HCT116 (cell line): ENCODE measurements around the gene DMWD. TPM values are rescaled to one million over a fixed set of nuclear protein-coding genes. Genes with fewer than 3 reads are reported as not detected.

Source experiments
- ATAC-seq: fragments of 200-7000 bp; cut with Tn5 transposase; 2 replicates; pipeline ENCODE4 v1.9.1; 2020; ENCODE audit warnings: mild to moderate bottlenecking, moderate library complexity
- BruUV-seq: library from RNA; stranded (reverse); fragments of 400-500 nt; replicated peaks from 2 replicates; lab custom pipeline; 2021; lab: Mats Ljungman, UMichigan
- CTCF ChIA-PET: fragments of 300-600 bp; sonication (Branson Sonifier 250); formaldehyde crosslinking; loops from one replicate; lab custom pipeline; 2021; ENCODE audit warnings: antibody characterized with exemption; lab: Charles Lee
- POLR2A ChIA-PET: fragments of 300-600, 350-600 bp; sonication (Branson Sonifier 250); formaldehyde crosslinking; loops from one replicate; lab custom pipeline; 2021; ENCODE audit warnings: antibody characterized with exemption; lab: Charles Lee
- RAD21 ChIA-PET, 2 experiments: fragments of 300-600 bp; sonication (Branson Sonifier 250); formaldehyde crosslinking; loops; one replicate each; lab custom pipeline; 2023; ENCODE audit warnings: low total read pairs in 2 of 2; ENCODE audit not compliant: uncharacterized antibody in 2 of 2, unreplicated experiment in 2 of 2, low non-redundant PET in 1 of 2; lab: Charles Lee
- DNase-seq: peaks from one replicate; pipeline ENCODE4 v3.0.0-alpha.2; 2010; ENCODE audit warnings: low read depth, low spot score
- H2AFZ ChIP-seq: fragments of 200-600 bp; shearing (Covaris generic), sonication (generic); 2 replicates; pipeline ENCODE4 v1.6.1; 2017; ENCODE audit warnings: low read depth, mixed run types, mixed read lengths, antibody characterized with exemption, low read length; ENCODE audit not compliant: poor library complexity, severe bottlenecking
- H3K27ac ChIP-seq: 2 replicates; pipeline ENCODE4 v1.5.1; 2012; ENCODE audit warnings: low read depth, low read length
- H3K27me3 ChIP-seq: fragments of 200-600 bp; sonication (generic); 2 replicates; pipeline ENCODE4 v1.6.1; 2016; ENCODE audit warnings: mixed run types, low read length, mixed read lengths; ENCODE audit not compliant: insufficient read depth
- H3K36me3 ChIP-seq, 2 experiments: fragments of 200-500 bp in 1 of 2; fragments of 200-600 bp in 1 of 2; sonication (Bioruptor generic) in 1 of 2; sonication (generic) in 1 of 2; 2 replicates each; pipeline versions ENCODE4 v1.5.1 to v1.6.1; 2014 to 2016; ENCODE audit warnings: low read length in 2 of 2, inconsistent platforms in 1 of 2, mixed read lengths in 1 of 2, mixed run types in 1 of 2; ENCODE audit not compliant: insufficient read depth in 2 of 2, control insufficient read depth in 1 of 2
- H3K4me1 ChIP-seq, 2 experiments: fragments of 200-600 bp in 1 of 2; sonication (generic) in 1 of 2; 2 replicates each; pipeline versions ENCODE4 v1.5.1 to v1.6.1; 2012 to 2017; ENCODE audit warnings: low read length in 2 of 2, inconsistent platforms in 1 of 2, mild to moderate bottlenecking in 1 of 2, mixed read lengths in 1 of 2, mixed run types in 1 of 2, moderate library complexity in 1 of 2; ENCODE audit not compliant: insufficient read depth in 2 of 2, control insufficient read depth in 1 of 2
- H3K4me2 ChIP-seq: fragments of 200-600 bp; sonication (generic); 2 replicates; pipeline ENCODE4 v1.6.1; 2017; ENCODE audit warnings: mixed run types, low read length, mixed read lengths
- H3K4me3 ChIP-seq, 2 experiments: fragments of 200-600 bp in 1 of 2; sonication (generic) in 1 of 2; replicated peaks in 1 of 2; 2 replicates each; pipeline ENCODE4 v1.5.1; 2011 to 2016; ENCODE audit warnings: low read length in 2 of 2, control low read depth in 1 of 2, low read depth in 1 of 2, mild to moderate bottlenecking in 1 of 2, mixed read lengths in 1 of 2, mixed run types in 1 of 2
- H3K79me2 ChIP-seq: fragments of 200-600 bp; sonication (generic); 2 replicates; pipeline ENCODE4 v1.6.1; 2017; ENCODE audit warnings: mild to moderate bottlenecking, mixed run types, low read length, moderate library complexity, mixed read lengths; ENCODE audit not compliant: insufficient read depth
- H3K9ac ChIP-seq: fragments of 200-600 bp; sonication (generic); 2 replicates; pipeline ENCODE4 v1.6.1; 2016; ENCODE audit warnings: low read length, mixed read lengths
- H3K9me2 ChIP-seq: fragments of 200-600 bp; sonication (generic), shearing (Covaris generic); 2 replicates; pipeline ENCODE4 v1.6.1; 2017; ENCODE audit warnings: mixed run types, mild to moderate bottlenecking, moderate library complexity; ENCODE audit not compliant: insufficient read depth
- H3K9me3 ChIP-seq, 2 experiments: fragments of 200-500 bp in 1 of 2; fragments of 200-600 bp in 1 of 2; sonication (Bioruptor generic) in 1 of 2; sonication (generic) in 1 of 2; 2 replicates each; pipeline ENCODE4 v1.6.1; 2014 to 2017; ENCODE audit warnings: low read length in 2 of 2, mixed read lengths in 2 of 2, inconsistent platforms in 1 of 2, low read depth in 1 of 2, mild to moderate bottlenecking in 1 of 2, mixed run types in 1 of 2, moderate library complexity in 1 of 2; ENCODE audit not compliant: control insufficient read depth in 1 of 2, insufficient read depth in 1 of 2
- H4K20me1 ChIP-seq: fragments of 200-600 bp; sonication (generic), shearing (Covaris generic); 2 replicates; pipeline ENCODE4 v1.6.1; 2017; ENCODE audit warnings: mixed run types, mild to moderate bottlenecking, moderate library complexity; ENCODE audit not compliant: insufficient read depth
- CBX3 ChIP-seq: IDR thresholded peaks from 2 replicates; pipeline ENCODE4 v1.6.1; 2012; ENCODE audit warnings: low read depth
- CTCF ChIP-seq, 3 experiments: fragments of 200-600 bp in 1 of 3; sonication (generic) in 1 of 3; IDR thresholded peaks in 2 of 3; conservative IDR thresholded peaks in 1 of 3; 2 replicates each; pipeline ENCODE4 v1.5.1; 2012 to 2017; ENCODE audit warnings: low read depth in 2 of 3, low read length in 2 of 3, antibody characterized with exemption in 1 of 3, borderline replicate concordance in 1 of 3, control low read depth in 1 of 3, mild to moderate bottlenecking in 1 of 3, mixed read lengths in 1 of 3, mixed run types in 1 of 3, moderate library complexity in 1 of 3; ENCODE audit not compliant: insufficient read depth in 1 of 3
- EGR1 ChIP-seq: IDR thresholded peaks from 2 replicates; pipeline ENCODE4 v1.6.1; 2012; ENCODE audit warnings: low read depth
- ELF1 ChIP-seq: IDR thresholded peaks from 2 replicates; pipeline ENCODE4 v1.6.1; 2012; ENCODE audit warnings: low read depth, borderline replicate concordance
- EZH2phosphoT487 ChIP-seq: fragments of 200-600 bp; IDR thresholded peaks from 2 replicates; pipeline ENCODE4 v1.6.1; 2018; ENCODE audit warnings: antibody characterized with exemption, borderline replicate concordance
- FOSL1 ChIP-seq: IDR thresholded peaks from 2 replicates; pipeline ENCODE4 v1.6.1; 2012; ENCODE audit warnings: low read depth
- JUND ChIP-seq: IDR thresholded peaks from 2 replicates; pipeline ENCODE4 v1.6.1; 2012
- MAX ChIP-seq: IDR thresholded peaks from 2 replicates; pipeline ENCODE4 v1.6.1; 2012
- POLR2A ChIP-seq: IDR thresholded peaks from 2 replicates; pipeline ENCODE4 v1.7.0; 2011; ENCODE audit warnings: borderline replicate concordance; ENCODE audit not compliant: insufficient read depth, insufficient read length; ENCODE audit errors: extremely low read depth
- POLR2AphosphoS5 ChIP-seq: IDR thresholded peaks from 2 replicates; pipeline ENCODE4 v1.6.1; 2011; ENCODE audit warnings: mild to moderate bottlenecking, low read depth, low read length, moderate library complexity
- RAD21 ChIP-seq: IDR thresholded peaks from 2 replicates; pipeline ENCODE4 v1.6.1; 2012; ENCODE audit warnings: low read depth, mild to moderate bottlenecking
- REST ChIP-seq: IDR thresholded peaks from 2 replicates; pipeline ENCODE4 v1.6.1; 2012; ENCODE audit warnings: low read depth
- SP1 ChIP-seq: IDR thresholded peaks from 2 replicates; pipeline ENCODE4 v1.6.1; 2012; ENCODE audit warnings: low read depth
- TCF7L2 ChIP-seq: IDR thresholded peaks from 2 replicates; pipeline ENCODE4 v1.7.0; 2011; ENCODE audit warnings: borderline replicate concordance, inconsistent platforms; ENCODE audit not compliant: insufficient read depth, insufficient read length; ENCODE audit errors: extremely low read depth
- YY1 ChIP-seq: IDR thresholded peaks from 2 replicates; pipeline ENCODE4 v1.6.1; 2011; ENCODE audit warnings: low read length, low read depth, moderate library complexity, mild to moderate bottlenecking; ENCODE audit not compliant: insufficient replicate concordance; ENCODE audit errors: extremely low read depth
- ZBTB33 ChIP-seq: IDR thresholded peaks from 2 replicates; pipeline ENCODE4 v1.6.1; 2011; ENCODE audit warnings: mild to moderate bottlenecking, low read length, moderate library complexity; ENCODE audit not compliant: insufficient replicate concordance; ENCODE audit errors: extremely low read depth
- ZFX ChIP-seq: fragments of 450-650 bp; IDR thresholded peaks from 2 replicates; pipeline ENCODE4 v1.6.1; 2017
- intact Hi-C: fragments of 100-400 bp; cut with micrococcal nuclease; formaldehyde crosslinking; loops from 2 replicates; pipeline ENCODE4 v1.10.0; 2022
- total RNA-seq: library from RNA; stranded (reverse); gene quantifications from one replicate; pipeline ENCODE4 v1.2.1, GENCODE V29; 2021; ENCODE audit not compliant: unreplicated experiment

The DMWD gene
- total RNA-seq, 1 experiment from 2014 or later: 56.8 TPM

- CTCF ChIA-PET: interaction anchor here (1.5 kb wide), 1 partner anchor 18 kb away, joined by 5 read pairs; no protein-coding TSS in a partner anchor
- no peak overlapping the region for H2AFZ ChIP-seq
- peaks cover 54 to 66% of the 10 kb centered on the region in 2 experiments for H3K36me3 ChIP-seq
- ATAC-seq (no peak), DNase-seq (no peak)
- H3K4me2 ChIP-seq: no peak overlapping the region
- no peak overlapping the region for H3K4me3 ChIP-seq
- TF ChIP-seq TCF7L2: no peak
- TF ChIP-seq JUND: no peak
- no peak for TF ChIP-seq SP1
- no peak for TF ChIP-seq CBX3
- no peak for TF ChIP-seq POLR2A
- no peak for TF ChIP-seq YY1
- TF ChIP-seq CTCF (IDR thresholded peaks at IDR 0.05 in 2 of 3, conservative IDR thresholded peaks at IDR 0.05 in 1 of 3; ENCODE audit: borderline replicate concordance in 1 of 3, insufficient read depth in 1 of 3, low read depth in 2 of 3, low read length in 2 of 3): no peak
- no peak for TF ChIP-seq FOSL1
- no peak for TF ChIP-seq EGR1
- no peak for TF ChIP-seq POLR2AphosphoS5
- TF ChIP-seq EZH2phosphoT487: no peak
- TF ChIP-seq ELF1: no peak
- no peak for TF ChIP-seq MAX
- no peak for TF ChIP-seq ZBTB33
- no peak for TF ChIP-seq REST
- no peak for TF ChIP-seq ZFX
- TF ChIP-seq RAD21: no peak
- 0 out of 2 replicates have a peak, but pooled peaks cover 3% of the 10 kb centered on the region for H3K79me2 ChIP-seq
- H3K9me3 ChIP-seq: peaks cover 0 to 6% of the 10 kb centered on the region in 2 experiments; a peak in 1 of 4 replicates
- POLR2A ChIA-PET: interaction anchor here (1.6 kb wide), 1 partner anchor 28 kb away, joined by 3 read pairs; the partner anchor contains the start of gene SYMPK
- no peaks in the 10 kb centered on the region for H3K4me1 ChIP-seq
- intact Hi-C loops: no loop called here
- H3K27me3 ChIP-seq: no peaks in the 10 kb centered on the region
- H3K9me2 ChIP-seq: no peaks in the 10 kb centered on the region
- H3K27ac ChIP-seq: no peak overlapping the region
- RAD21 ChIA-PET: no interaction called here
- H4K20me1 ChIP-seq: no peaks in the 10 kb centered on the region
- no peak overlapping the region for H3K9ac ChIP-seq
- no TSS peak for BruUV-seq
These were observed 42.3 kb upstream of the DMWD start for GRCh38 chr19:45834970-45835369.
